Measurements from ENCODE around the gene USP53. TPM values are rescaled to one million over a fixed set of nuclear protein-coding genes. Genes with fewer than 3 reads are reported as not detected.
"Not testable (repeated sequence)": the region's sequence is repeated elsewhere in the genome, so short reads cannot be mapped to it uniquely, and the experiment has no call there.

The USP53 gene
- total RNA-seq, 1 experiment from 2014 or later: 20.1 TPM

GRCh38 chr4:119271361-119272085 is 59.0 kb downstream of the USP53 start:
- Mint-ChIP-seq H3K4me3 (no peak overlapping the region), H3K36me3 (peaks cover 48% of the 10 kb centered on the region), H3K4me1 (no peaks in the 10 kb centered on the region), H3K9me3 (peaks cover 3% of the 10 kb centered on the region; the same call in 1 of the 2 replicates), H3K27me3 (ENCODE audit: low read depth) (no peaks in the 10 kb centered on the region), H3K27ac (no peak overlapping the region)
- DNase-seq (ENCODE audit: low spot score) (no peak), ATAC-seq (no peak)
- TF ChIP-seq JAZF1 (CRISPR knock-in tag; IDR thresholded peaks at IDR 0.05) (no peak), SOX15 (CRISPR knock-in tag; IDR thresholded peaks at IDR 0.05) (no peak), NR1H2 (CRISPR knock-in tag; IDR thresholded peaks at IDR 0.05) (no peak), AR (CRISPR knock-in tag; IDR thresholded peaks at IDR 0.05) (no peak), ZNF416 (CRISPR knock-in tag; IDR thresholded peaks at IDR 0.05) (no peak), TEAD1 (CRISPR knock-in tag; IDR thresholded peaks at IDR 0.05) (no peak), ERG (CRISPR knock-in tag; IDR thresholded peaks at IDR 0.05) (no peak), JUN (CRISPR knock-in tag; IDR thresholded peaks at IDR 0.05) (no peak), NFYB (CRISPR knock-in tag; conservative IDR thresholded peaks at IDR 0.05; ENCODE audit: low read depth) (no peak)
- TF ChIP-seq, protein P1, sequence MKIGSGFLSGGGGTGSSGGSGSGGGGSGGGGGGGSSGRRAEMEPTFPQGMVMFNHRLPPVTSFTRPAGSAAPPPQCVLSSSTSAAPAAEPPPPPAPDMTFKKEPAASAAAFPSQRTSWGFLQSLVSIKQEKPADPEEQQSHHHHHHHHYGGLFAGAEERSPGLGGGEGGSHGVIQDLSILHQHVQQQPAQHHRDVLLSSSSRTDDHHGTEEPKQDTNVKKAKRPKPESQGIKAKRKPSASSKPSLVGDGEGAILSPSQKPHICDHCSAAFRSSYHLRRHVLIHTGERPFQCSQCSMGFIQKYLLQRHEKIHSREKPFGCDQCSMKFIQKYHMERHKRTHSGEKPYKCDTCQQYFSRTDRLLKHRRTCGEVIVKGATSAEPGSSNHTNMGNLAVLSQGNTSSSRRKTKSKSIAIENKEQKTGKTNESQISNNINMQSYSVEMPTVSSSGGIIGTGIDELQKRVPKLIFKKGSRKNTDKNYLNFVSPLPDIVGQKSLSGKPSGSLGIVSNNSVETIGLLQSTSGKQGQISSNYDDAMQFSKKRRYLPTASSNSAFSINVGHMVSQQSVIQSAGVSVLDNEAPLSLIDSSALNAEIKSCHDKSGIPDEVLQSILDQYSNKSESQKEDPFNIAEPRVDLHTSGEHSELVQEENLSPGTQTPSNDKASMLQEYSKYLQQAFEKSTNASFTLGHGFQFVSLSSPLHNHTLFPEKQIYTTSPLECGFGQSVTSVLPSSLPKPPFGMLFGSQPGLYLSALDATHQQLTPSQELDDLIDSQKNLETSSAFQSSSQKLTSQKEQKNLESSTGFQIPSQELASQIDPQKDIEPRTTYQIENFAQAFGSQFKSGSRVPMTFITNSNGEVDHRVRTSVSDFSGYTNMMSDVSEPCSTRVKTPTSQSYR (CRISPR knock-in tag; IDR thresholded peaks at IDR 0.05): no peak
- TF ChIP-seq, protein P2, sequence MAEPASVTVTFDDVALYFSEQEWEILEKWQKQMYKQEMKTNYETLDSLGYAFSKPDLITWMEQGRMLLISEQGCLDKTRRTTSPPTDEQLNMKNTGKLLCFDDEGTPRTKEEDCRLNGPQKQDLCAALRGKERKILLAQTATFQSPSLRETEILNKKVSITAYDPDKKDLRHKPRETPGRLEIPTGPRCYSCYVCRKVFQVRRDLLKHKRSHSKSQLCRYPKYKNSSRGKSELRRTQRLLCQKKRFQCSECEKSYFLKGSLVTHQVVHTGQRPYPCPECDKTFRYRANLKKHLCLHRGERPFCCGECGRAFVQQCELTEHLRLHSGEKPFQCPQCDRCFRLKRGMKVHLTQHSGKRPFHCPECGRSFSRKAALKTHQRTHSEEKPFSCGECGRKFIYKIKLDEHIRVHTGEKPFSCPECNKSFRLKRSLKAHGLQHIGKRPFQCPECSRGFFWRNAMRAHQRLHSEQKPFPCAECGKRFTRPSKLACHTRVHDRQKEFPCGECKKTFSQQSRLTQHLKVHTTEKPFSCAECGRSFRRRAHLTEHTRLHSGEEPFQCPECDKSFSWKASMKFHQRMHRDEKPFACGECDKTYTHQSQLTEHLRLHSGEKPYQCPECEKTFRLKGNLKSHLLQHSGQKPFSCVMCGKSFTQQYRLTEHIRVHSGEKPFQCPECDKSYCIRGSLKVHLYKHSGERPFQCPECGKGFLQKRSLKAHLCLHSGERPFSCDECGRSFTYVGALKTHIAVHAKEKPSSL (CRISPR knock-in tag; conservative IDR thresholded peaks at IDR 0.05): no peak
- TF ChIP-seq, protein P3, sequence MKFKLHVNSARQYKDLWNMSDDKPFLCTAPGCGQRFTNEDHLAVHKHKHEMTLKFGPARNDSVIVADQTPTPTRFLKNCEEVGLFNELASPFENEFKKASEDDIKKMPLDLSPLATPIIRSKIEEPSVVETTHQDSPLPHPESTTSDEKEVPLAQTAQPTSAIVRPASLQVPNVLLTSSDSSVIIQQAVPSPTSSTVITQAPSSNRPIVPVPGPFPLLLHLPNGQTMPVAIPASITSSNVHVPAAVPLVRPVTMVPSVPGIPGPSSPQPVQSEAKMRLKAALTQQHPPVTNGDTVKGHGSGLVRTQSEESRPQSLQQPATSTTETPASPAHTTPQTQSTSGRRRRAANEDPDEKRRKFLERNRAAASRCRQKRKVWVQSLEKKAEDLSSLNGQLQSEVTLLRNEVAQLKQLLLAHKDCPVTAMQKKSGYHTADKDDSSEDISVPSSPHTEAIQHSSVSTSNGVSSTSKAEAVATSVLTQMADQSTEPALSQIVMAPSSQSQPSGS (CRISPR knock-in tag; IDR thresholded peaks at IDR 0.05; ENCODE audit: borderline replicate concordance, low read depth): no peak
- CTCF ChIA-PET: no interaction called here
- POLR2A ChIA-PET: no interaction called here

- H3K27me3 Mint-ChIP-seq (ENCODE audit: low read depth); H3K9me3 Mint-ChIP-seq; POLR2A ChIA-PET; ATAC-seq; H3K36me3 Mint-ChIP-seq: not testable (repeated sequence)
- peak; percentile 19 for DNase-seq (ENCODE audit: low spot score)
- TF ChIP-seq, protein P1 (CRISPR knock-in tag; IDR thresholded peaks at IDR 0.05): 0 out of 2 replicates have a peak, but pooled peaks have one; percentile 58
- TF ChIP-seq FOXP1 (CRISPR knock-in tag; IDR thresholded peaks at IDR 0.05; ENCODE audit: borderline replicate concordance): peak; percentile 54; the same call in 1 of the 2 replicates
- Mint-ChIP-seq H3K4me1 (peaks cover 15% of the 10 kb centered on the region), H3K27ac (peak overlapping the region; percentile 98), H3K4me3 (peak overlapping the region; percentile 79)
- CTCF ChIA-PET: interaction anchor here (1.0 kb wide), 1 partner anchor 239 kb away, joined by 3 read pairs; no protein-coding TSS in a partner anchor
Measured at GRCh38 chr4:119279541-119279940, 67.0 kb downstream of the USP53 start.

GRCh38 chr4:119279945-119280344 is 67.4 kb downstream of the USP53 start:
- peaks cover 18% of the 10 kb centered on the region for H3K4me1 Mint-ChIP-seq
- H3K9me3 Mint-ChIP-seq; H3K27me3 Mint-ChIP-seq (ENCODE audit: low read depth); ATAC-seq; POLR2A ChIA-PET; H3K36me3 Mint-ChIP-seq: not testable (repeated sequence)
- H3K4me3 Mint-ChIP-seq: peak overlapping the region; percentile 79
- CTCF ChIA-PET: interaction anchor here (1.0 kb wide), 1 partner anchor 240 kb away, joined by 3 read pairs; no protein-coding TSS in a partner anchor
- peak overlapping the region; percentile 98 for H3K27ac Mint-ChIP-seq
- peak; percentile 10 for DNase-seq (ENCODE audit: low spot score)
